ENCODE results near the gene DLG2.

The DLG2 gene

GRCh38 chr11:83711106-83711527 is 1916.0 kb downstream of the DLG2 start:
- TF ChIP-seq NFIC (IDR thresholded peaks at IDR 0.05) (no peak), EGR1 (IDR thresholded peaks at IDR 0.05) (no peak), YY1 (IDR thresholded peaks at IDR 0.05; ENCODE audit: low read depth) (no peak), FOXM1 (IDR thresholded peaks at IDR 0.05; ENCODE audit: borderline replicate concordance, low read depth) (no peak), REST (IDR thresholded peaks at IDR 0.05; ENCODE audit: low read depth) (no peak), USF1 (IDR thresholded peaks at IDR 0.05) (no peak), CEBPB (IDR thresholded peaks at IDR 0.05) (no peak), TAF1 (IDR thresholded peaks at IDR 0.05; ENCODE audit: low read depth) (no peak), RAD21 (IDR thresholded peaks at IDR 0.05; ENCODE audit: low read depth) (no peak), ZBTB7A (IDR thresholded peaks at IDR 0.05; ENCODE audit: low read depth) (no peak), CREB1 (IDR thresholded peaks at IDR 0.05; ENCODE audit: low read depth) (no peak), MAX (IDR thresholded peaks at IDR 0.05) (no peak), TEAD4 (IDR thresholded peaks at IDR 0.05) (no peak), TCF12 (IDR thresholded peaks at IDR 0.05; ENCODE audit: low read depth) (no peak), EP300 (IDR thresholded peaks at IDR 0.05; ENCODE audit: borderline replicate concordance) (no peak)

- TF ChIP-seq NFIC (IDR thresholded peaks at IDR 0.05) (no peak), CREB1 (IDR thresholded peaks at IDR 0.05; ENCODE audit: low read depth) (no peak), EGR1 (IDR thresholded peaks at IDR 0.05) (no peak), USF1 (IDR thresholded peaks at IDR 0.05) (no peak), YY1 (IDR thresholded peaks at IDR 0.05; ENCODE audit: low read depth) (no peak), EP300 (IDR thresholded peaks at IDR 0.05; ENCODE audit: borderline replicate concordance) (no peak), REST (IDR thresholded peaks at IDR 0.05; ENCODE audit: low read depth) (no peak), MAX (IDR thresholded peaks at IDR 0.05) (no peak), TEAD4 (IDR thresholded peaks at IDR 0.05) (no peak), RAD21 (IDR thresholded peaks at IDR 0.05; ENCODE audit: low read depth) (no peak), ZBTB7A (IDR thresholded peaks at IDR 0.05; ENCODE audit: low read depth) (no peak)
Measured at GRCh38 chr11:83709434-83709833, 1917.7 kb downstream of the DLG2 start.

GRCh38 chr11:83706566-83706965 is 1920.6 kb downstream of the DLG2 start:
- TF ChIP-seq REST (IDR thresholded peaks at IDR 0.05; ENCODE audit: low read depth), result no peak
- TF ChIP-seq RAD21 (IDR thresholded peaks at IDR 0.05; ENCODE audit: low read depth), result no peak
- no peak for TF ChIP-seq EP300 (IDR thresholded peaks at IDR 0.05; ENCODE audit: borderline replicate concordance)
- TF ChIP-seq TCF12 (IDR thresholded peaks at IDR 0.05; ENCODE audit: low read depth), result no peak
- TF ChIP-seq TEAD4 (IDR thresholded peaks at IDR 0.05), result no peak
- TF ChIP-seq ZBTB7A (IDR thresholded peaks at IDR 0.05; ENCODE audit: low read depth), result no peak
- no peak for TF ChIP-seq FOXM1 (IDR thresholded peaks at IDR 0.05; ENCODE audit: borderline replicate concordance, low read depth)
- TF ChIP-seq USF1 (IDR thresholded peaks at IDR 0.05), result no peak

- TF ChIP-seq EGR1 (IDR thresholded peaks at IDR 0.05) (no peak), EP300 (IDR thresholded peaks at IDR 0.05; ENCODE audit: borderline replicate concordance) (no peak), FOXM1 (IDR thresholded peaks at IDR 0.05; ENCODE audit: borderline replicate concordance, low read depth) (no peak), CREB1 (IDR thresholded peaks at IDR 0.05; ENCODE audit: low read depth) (no peak), MAX (IDR thresholded peaks at IDR 0.05) (no peak), CEBPB (IDR thresholded peaks at IDR 0.05) (no peak), NFIC (IDR thresholded peaks at IDR 0.05) (no peak), RAD21 (IDR thresholded peaks at IDR 0.05; ENCODE audit: low read depth) (no peak), USF1 (IDR thresholded peaks at IDR 0.05) (no peak), REST (IDR thresholded peaks at IDR 0.05; ENCODE audit: low read depth) (no peak), ZBTB7A (IDR thresholded peaks at IDR 0.05; ENCODE audit: low read depth) (no peak), TEAD4 (IDR thresholded peaks at IDR 0.05) (no peak), YY1 (IDR thresholded peaks at IDR 0.05; ENCODE audit: low read depth) (no peak), TCF12 (IDR thresholded peaks at IDR 0.05; ENCODE audit: low read depth) (no peak), TAF1 (IDR thresholded peaks at IDR 0.05; ENCODE audit: low read depth) (no peak)
Measured at GRCh38 chr11:83702796-83703195, 1924.3 kb downstream of the DLG2 start.
